Activated CD8-positive, alpha-beta memory T cell treated with anti-CD3 and anti-CD28 coated beads, Interleukin-2, amount 10 ng/mL, durations not matched to agents 7 days and 5 days (primary cell): Measurements from ENCODE around the gene ST3GAL4. TPM values are rescaled to one million over a fixed set of nuclear protein-coding genes. Genes with fewer than 3 reads are reported as not detected.

ENCODE experiments used
- ATAC-seq: fragments of 150-1000 bp; cut with Tn5 transposase; one replicate; pipeline ENCODE4 v1.10.0; 2021; ENCODE audit warnings: moderate library complexity
- CTCF ChIA-PET: fragments of 350-600 bp; sonication (Branson Sonifier 250); formaldehyde crosslinking; loops from one replicate; lab custom pipeline; 2021; ENCODE audit warnings: antibody characterized with exemption; lab: Charles Lee
- DNase-seq: peaks from one replicate; pipeline ENCODE4 v3.0.0-alpha.2; 2020
- H3K27ac Mint-ChIP-seq: one replicate; pipeline ENCODE4 v1.8.0; 2021; ENCODE audit warnings: mild to moderate bottlenecking, mixed read lengths
- H3K27me3 Mint-ChIP-seq: one replicate; pipeline ENCODE4 v1.8.0; 2021; ENCODE audit warnings: mixed read lengths
- H3K36me3 Mint-ChIP-seq: one replicate; pipeline ENCODE4 v1.8.0; 2021; ENCODE audit warnings: mild to moderate bottlenecking, mixed read lengths
- H3K4me1 Mint-ChIP-seq: one replicate; pipeline ENCODE4 v1.8.0; 2021; ENCODE audit warnings: mixed read lengths
- H3K4me3 Mint-ChIP-seq: one replicate; pipeline ENCODE4 v1.8.0; 2021; ENCODE audit warnings: mild to moderate bottlenecking, moderate library complexity, mixed read lengths
- H3K9me3 Mint-ChIP-seq: one replicate; pipeline ENCODE4 v1.8.0; 2022; ENCODE audit warnings: low read depth, mixed read lengths
- total RNA-seq, 2 experiments: library from RNA; stranded (reverse); gene quantifications; one replicate each; pipeline ENCODE4 v1.2.3, GENCODE V29; 2021

ST3GAL4 gene
- total RNA-seq, 2 experiments from 2014 or later, result 8.8 to 11.5 TPM

- CTCF ChIA-PET, result no interaction called here
- Mint-ChIP-seq H3K27ac (no peak overlapping the region), H3K9me3 (no peaks in the 10 kb centered on the region), H3K27me3 (no peaks in the 10 kb centered on the region), H3K36me3 (no peaks in the 10 kb centered on the region), H3K4me3 (no peak overlapping the region), H3K4me1 (peaks cover 4% of the 10 kb centered on the region)
- ATAC-seq, result no peak
- no peak for DNase-seq
Observed at GRCh38 chr11:126407101-126407521, 51.6 kb downstream of the ST3GAL4 start.

DNA sequence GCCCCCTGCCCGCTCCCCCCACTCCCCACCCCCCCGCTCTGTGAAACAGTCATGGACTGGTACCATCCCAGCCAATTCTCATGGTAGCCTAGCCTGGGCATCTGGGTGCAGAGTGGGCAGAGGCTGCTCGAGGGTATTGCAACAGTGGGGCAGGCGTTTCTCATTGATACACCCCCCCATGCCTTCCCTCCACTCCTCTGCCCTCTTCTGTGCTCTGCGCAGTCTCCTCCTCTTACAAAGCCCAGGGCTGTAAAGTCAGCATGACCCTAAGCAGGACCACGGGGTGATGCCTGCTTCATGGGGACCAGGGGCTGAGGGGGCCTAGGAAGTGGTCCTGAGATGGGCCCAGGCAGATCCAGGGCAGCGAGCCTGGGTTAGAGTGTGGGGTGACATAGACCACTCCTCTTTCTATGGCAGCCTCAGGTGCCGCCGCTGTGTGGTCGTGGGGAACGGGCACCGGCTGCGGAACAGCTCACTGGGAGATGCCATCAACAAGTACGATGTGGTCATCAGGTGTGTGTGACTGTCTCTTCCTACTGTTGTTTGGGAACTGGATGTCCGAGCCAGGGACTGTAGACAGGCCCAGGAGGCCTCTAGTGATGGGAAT lies 52.3 kb downstream of the ST3GAL4 start:
- DNase-seq (no peak), ATAC-seq (no peak)
- Mint-ChIP-seq H3K9me3 (no peaks in the 10 kb centered on the region), H3K4me3 (no peak overlapping the region), H3K27ac (no peak overlapping the region), H3K27me3 (no peaks in the 10 kb centered on the region), H3K4me1 (peaks cover 4% of the 10 kb centered on the region), H3K36me3 (no peaks in the 10 kb centered on the region)
- CTCF ChIA-PET, result no interaction called here

GRCh38 chr11:126408496-126408895 lies 53.0 kb downstream of the ST3GAL4 start:
- Mint-ChIP-seq H3K9me3 (no peaks in the 10 kb centered on the region), H3K27me3 (no peaks in the 10 kb centered on the region), H3K27ac (no peak overlapping the region), H3K4me1 (peaks cover 2% of the 10 kb centered on the region), H3K4me3 (no peak overlapping the region), H3K36me3 (no peaks in the 10 kb centered on the region)
- no peak for ATAC-seq
- CTCF ChIA-PET, result interaction anchor here (0.6 kb wide), 1 partner anchor 11 kb away, joined by 3 read pairs; no protein-coding TSS in a partner anchor
- DNase-seq, result no peak

GRCh38 chr11:126408901-126409619 lies 53.6 kb downstream of the ST3GAL4 start:
- H3K27ac Mint-ChIP-seq, result no peak overlapping the region
- CTCF ChIA-PET, result interaction anchor here (0.6 kb wide), 1 partner anchor 11 kb away, joined by 3 read pairs; no protein-coding TSS in a partner anchor
- H3K36me3 Mint-ChIP-seq, result no peaks in the 10 kb centered on the region
- H3K9me3 Mint-ChIP-seq, result no peaks in the 10 kb centered on the region
- no peak overlapping the region for H3K4me3 Mint-ChIP-seq
- no peak for DNase-seq
- no peaks in the 10 kb centered on the region for H3K27me3 Mint-ChIP-seq
- no peak for ATAC-seq
- no peaks in the 10 kb centered on the region for H3K4me1 Mint-ChIP-seq

DNA sequence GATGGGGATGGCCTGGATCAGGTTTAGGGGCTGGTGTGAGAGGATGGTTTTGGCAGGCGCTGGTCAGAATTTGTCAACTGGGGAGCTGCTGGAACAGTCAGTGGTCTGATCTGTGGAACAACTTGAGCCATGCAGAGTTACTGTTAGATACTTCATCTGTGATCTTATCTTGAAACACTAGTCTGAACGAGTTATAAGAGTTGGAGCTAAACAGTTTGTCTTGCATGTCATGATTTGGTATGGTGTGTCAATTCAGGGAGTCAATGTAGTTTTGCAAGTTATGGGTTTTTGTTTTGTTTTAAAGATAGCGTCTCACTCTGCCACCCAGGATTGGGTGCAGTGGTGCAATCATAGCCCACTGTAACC lies 54.1 kb downstream of the ST3GAL4 start:
- DNase-seq, result no peak
- no peak for ATAC-seq
- no peak overlapping the region for H3K4me3 Mint-ChIP-seq
- H3K36me3 Mint-ChIP-seq, result no peaks in the 10 kb centered on the region
- no peaks in the 10 kb centered on the region for H3K4me1 Mint-ChIP-seq
- no peaks in the 10 kb centered on the region for H3K9me3 Mint-ChIP-seq
- no peak overlapping the region for H3K27ac Mint-ChIP-seq
- CTCF ChIA-PET, result no interaction called here
- H3K27me3 Mint-ChIP-seq, result no peaks in the 10 kb centered on the region

GRCh38 chr11:126410649-126411048 lies 55.2 kb downstream of the ST3GAL4 start:
- no peak for DNase-seq
- Mint-ChIP-seq H3K27me3 (no peaks in the 10 kb centered on the region), H3K36me3 (no peaks in the 10 kb centered on the region), H3K4me1 (peaks cover under 1% of the 10 kb centered on the region), H3K4me3 (no peak overlapping the region), H3K9me3 (no peaks in the 10 kb centered on the region), H3K27ac (no peak overlapping the region)
- CTCF ChIA-PET, result no interaction called here
- ATAC-seq, result no peak

DNA sequence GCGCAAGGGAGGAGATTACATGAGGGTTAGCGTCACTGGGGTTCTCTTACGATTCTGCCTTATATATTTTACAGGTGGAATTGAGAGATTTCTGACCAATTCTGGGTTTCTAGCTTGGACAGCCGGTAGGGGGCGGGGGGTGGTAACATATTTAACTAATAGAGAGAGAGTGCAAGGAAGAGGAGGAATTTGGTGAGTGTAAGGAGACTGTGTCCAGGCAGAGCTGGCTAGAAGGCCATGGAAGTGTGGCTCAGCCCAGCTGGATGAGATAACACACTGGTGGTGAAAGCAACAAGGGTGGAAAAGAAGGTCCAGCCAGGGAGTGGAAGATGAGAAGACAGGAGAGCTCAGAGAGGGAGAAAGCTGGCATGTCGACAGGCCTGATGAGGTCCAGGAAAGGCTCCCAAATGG lies 56.5 kb downstream of the ST3GAL4 start:
- H3K27me3 Mint-ChIP-seq, result peaks cover 2% of the 10 kb centered on the region
- H3K27ac Mint-ChIP-seq, result no peak overlapping the region
- CTCF ChIA-PET, result no interaction called here
- peaks cover 10% of the 10 kb centered on the region for H3K4me1 Mint-ChIP-seq
- DNase-seq (no peak), ATAC-seq (no peak)
- H3K9me3 Mint-ChIP-seq, result no peaks in the 10 kb centered on the region
- no peak overlapping the region for H3K4me3 Mint-ChIP-seq
- H3K36me3 Mint-ChIP-seq, result no peaks in the 10 kb centered on the region

GRCh38 chr11:126413426-126413825 lies 57.9 kb downstream of the ST3GAL4 start:
- no peaks in the 10 kb centered on the region for H3K9me3 Mint-ChIP-seq
- CTCF ChIA-PET, result no interaction called here
- DNase-seq, result no peak
- H3K36me3 Mint-ChIP-seq, result no peaks in the 10 kb centered on the region
- H3K27ac Mint-ChIP-seq, result no peak overlapping the region
- H3K27me3 Mint-ChIP-seq, result peaks cover 6% of the 10 kb centered on the region
- ATAC-seq, result no peak
- H3K4me1 Mint-ChIP-seq, result peaks cover 11% of the 10 kb centered on the region
- no peak overlapping the region for H3K4me3 Mint-ChIP-seq

DNA sequence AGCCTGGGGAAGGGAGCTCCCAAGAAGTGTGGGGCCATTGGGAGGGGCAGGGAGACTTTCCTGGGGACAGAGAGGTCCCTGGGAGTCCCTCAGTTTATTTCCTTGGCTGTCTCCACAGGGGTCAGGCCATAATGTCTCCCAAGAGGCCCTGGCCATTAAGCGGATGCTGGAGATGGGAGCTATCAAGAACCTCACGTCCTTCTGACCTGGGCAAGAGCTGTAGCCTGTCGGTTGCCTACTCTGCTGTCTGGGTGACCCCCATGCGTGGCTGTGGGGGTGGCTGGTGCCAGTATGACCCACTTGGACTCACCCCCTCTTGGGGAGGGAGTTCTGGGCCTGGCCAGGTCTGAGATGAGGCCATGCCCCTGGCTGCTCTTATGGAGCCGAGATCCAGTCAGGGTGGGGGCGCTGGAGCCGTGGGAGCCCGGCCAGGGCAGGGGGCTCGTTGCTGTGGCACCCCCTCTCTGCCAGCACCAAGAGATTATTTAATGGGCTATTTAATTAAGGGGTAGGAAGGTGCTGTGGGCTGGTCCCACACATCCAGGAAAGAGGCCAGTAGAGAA lies 58.4 kb downstream of the ST3GAL4 start:
- no peak overlapping the region for H3K27ac Mint-ChIP-seq
- ATAC-seq (no peak), DNase-seq (no peak)
- no peaks in the 10 kb centered on the region for H3K9me3 Mint-ChIP-seq
- H3K36me3 Mint-ChIP-seq, result no peaks in the 10 kb centered on the region
- H3K4me3 Mint-ChIP-seq, result no peak overlapping the region
- H3K27me3 Mint-ChIP-seq, result peaks cover 9% of the 10 kb centered on the region
- H3K4me1 Mint-ChIP-seq, result peaks cover 11% of the 10 kb centered on the region
- CTCF ChIA-PET, result no interaction called here

- Mint-ChIP-seq H3K9me3 (no peaks in the 10 kb centered on the region), H3K4me1 (peaks cover 11% of the 10 kb centered on the region), H3K27ac (no peak overlapping the region), H3K36me3 (no peaks in the 10 kb centered on the region), H3K4me3 (no peak overlapping the region), H3K27me3 (peaks cover 9% of the 10 kb centered on the region)
- ATAC-seq (no peak), DNase-seq (no peak)
- CTCF ChIA-PET, result no interaction called here
Observed at GRCh38 chr11:126414615-126415014, 59.1 kb downstream of the ST3GAL4 start.

GRCh38 chr11:126415128-126415527 lies 59.6 kb downstream of the ST3GAL4 start:
- ATAC-seq (no peak), DNase-seq (no peak)
- Mint-ChIP-seq H3K9me3 (no peaks in the 10 kb centered on the region), H3K36me3 (no peaks in the 10 kb centered on the region), H3K4me3 (no peak overlapping the region), H3K4me1 (peaks cover 15% of the 10 kb centered on the region), H3K27ac (no peak overlapping the region), H3K27me3 (peaks cover 9% of the 10 kb centered on the region)
- CTCF ChIA-PET, result no interaction called here

DNA sequence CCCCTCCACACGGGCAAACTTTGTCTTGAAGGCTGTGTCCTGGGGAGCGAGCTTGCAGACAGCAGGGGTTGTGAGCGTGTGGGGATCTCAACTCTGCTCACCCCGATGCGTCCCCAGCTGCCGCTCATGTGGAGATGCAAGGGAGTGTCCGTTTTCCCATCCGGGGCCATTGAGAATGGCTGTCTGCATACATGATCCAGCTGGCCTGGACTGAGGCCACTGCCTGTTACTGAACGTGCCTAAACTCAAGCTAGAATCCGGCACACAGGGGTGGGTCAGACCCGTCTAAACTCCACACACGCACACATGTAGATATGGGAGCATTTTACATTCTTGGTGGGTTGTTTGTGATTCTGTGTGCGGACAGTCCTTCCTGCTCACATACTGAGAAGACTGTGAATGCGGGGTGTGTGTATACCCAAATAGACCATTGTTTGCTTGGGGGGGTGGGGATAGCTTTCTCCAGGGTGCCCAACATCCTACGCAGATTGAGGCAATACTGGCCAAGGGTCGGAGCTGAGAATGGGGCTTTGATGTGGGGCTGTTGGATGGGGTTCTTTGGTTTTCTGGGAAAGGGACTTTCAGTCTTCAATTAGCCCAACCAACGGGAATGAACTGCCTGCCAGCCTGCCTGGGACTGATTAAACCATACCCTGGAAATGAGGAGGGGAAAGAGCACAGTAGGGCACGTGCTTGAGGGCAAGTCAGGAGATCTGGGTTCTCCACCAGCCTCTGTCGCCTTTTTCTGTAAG lies 60.4 kb downstream of the ST3GAL4 start:
- no peak for ATAC-seq
- H3K4me3 Mint-ChIP-seq, result peak overlapping the region; percentile 32
- no peaks in the 10 kb centered on the region for H3K9me3 Mint-ChIP-seq
- H3K27me3 Mint-ChIP-seq, result peaks cover 9% of the 10 kb centered on the region
- no peak for DNase-seq
- no peak overlapping the region for H3K27ac Mint-ChIP-seq
- H3K36me3 Mint-ChIP-seq, result no peaks in the 10 kb centered on the region
- peaks cover 17% of the 10 kb centered on the region for H3K4me1 Mint-ChIP-seq
- CTCF ChIA-PET, result interaction anchor here (0.7 to 2.5 kb wide), 3 partner anchors 65 to 110 kb away, joined by 5 to 6 read pairs (median 5); no protein-coding TSS in a partner anchor

GRCh38 chr11:126416542-126417090 lies 61.1 kb downstream of the ST3GAL4 start:
- no peak overlapping the region for H3K27ac Mint-ChIP-seq
- peaks cover 21% of the 10 kb centered on the region for H3K4me1 Mint-ChIP-seq
- no peaks in the 10 kb centered on the region for H3K36me3 Mint-ChIP-seq
- H3K27me3 Mint-ChIP-seq, result peaks cover 9% of the 10 kb centered on the region
- H3K4me3 Mint-ChIP-seq, result peak overlapping the region; percentile 58
- DNase-seq (peak; percentile 87), ATAC-seq (peak; percentile 100)
- H3K9me3 Mint-ChIP-seq, result no peaks in the 10 kb centered on the region
- CTCF ChIA-PET, result interaction anchor here (0.7 to 2.5 kb wide), 3 partner anchors 64 to 111 kb away, joined by 5 to 6 read pairs (median 5); no protein-coding TSS in a partner anchor
